Measurements from ENCODE around the gene ALS2CL.

The ALS2CL gene

GRCh38 chr3:46703013-46703520, 9.6 kb upstream of the ALS2CL start:
- no peak for DNase-seq (ENCODE audit: low read depth, low spot score)

GRCh38 chr3:46702246-46703012, 8.9 kb upstream of the ALS2CL start:
- DNase-seq (ENCODE audit: low read depth, low spot score) = no peak

GRCh38 chr3:46701181-46701939, 7.9 kb upstream of the ALS2CL start, which contains the start of gene TMIE:
Gene TMIE, plus strand, starts transcription at chr3:46701392. Its CDS starts 96 bp downstream, at chr3:46701488.
- no peak for DNase-seq (ENCODE audit: low read depth, low spot score)

- DNase-seq (ENCODE audit: low read depth, low spot score) = no peak
Observed at GRCh38 chr3:46700772-46701171, 7.3 kb upstream of the ALS2CL start.

GRCh38 chr3:46699676-46700523, 6.4 kb upstream of the ALS2CL start:
- no peak for DNase-seq (ENCODE audit: low read depth, low spot score)

- no peak for DNase-seq (ENCODE audit: low read depth, low spot score)
Observed at GRCh38 chr3:46695962-46696894, 2.7 kb upstream of the ALS2CL start.

- DNase-seq (ENCODE audit: low read depth, low spot score) = no peak
Observed at GRCh38 chr3:46695177-46695961, 1.9 kb upstream of the ALS2CL start.

- no peak for DNase-seq (ENCODE audit: low read depth, low spot score)
Observed at GRCh38 chr3:46694520-46694919, 1.0 kb upstream of the ALS2CL start.

- DNase-seq (ENCODE audit: low read depth, low spot score) = no peak
Observed at GRCh38 chr3:46693892-46694226, 380 bp upstream of the ALS2CL start.

- DNase-seq (ENCODE audit: low read depth, low spot score) = no peak
Observed at GRCh38 chr3:46692566-46692990, 901 bp downstream of the ALS2CL start.

GRCh38 chr3:46690798-46691197, 2.7 kb downstream of the ALS2CL start:
- no peak for DNase-seq (ENCODE audit: low read depth, low spot score)

GRCh38 chr3:46685446-46685845, 8.0 kb downstream of the ALS2CL start:
- no peak for DNase-seq (ENCODE audit: low read depth, low spot score)

GRCh38 chr3:46684891-46685290, 8.6 kb downstream of the ALS2CL start:
- no peak for DNase-seq (ENCODE audit: low read depth, low spot score)

GRCh38 chr3:46682974-46683373, 10.5 kb downstream of the ALS2CL start:
- no peak for DNase-seq (ENCODE audit: low read depth, low spot score)

- no peak for DNase-seq (ENCODE audit: low read depth, low spot score)
Observed at GRCh38 chr3:46681856-46682540, 11.5 kb downstream of the ALS2CL start.

- no peak for DNase-seq (ENCODE audit: low read depth, low spot score)
Observed at GRCh38 chr3:46681387-46681786, 12.1 kb downstream of the ALS2CL start.

- no peak for DNase-seq (ENCODE audit: low read depth, low spot score)
Observed at GRCh38 chr3:46680298-46680826, 13.1 kb downstream of the ALS2CL start.

- DNase-seq (ENCODE audit: low read depth, low spot score) = no peak
Observed at GRCh38 chr3:46679681-46680080, 13.8 kb downstream of the ALS2CL start.

GRCh38 chr3:46678280-46678679, 15.2 kb downstream of the ALS2CL start:
- DNase-seq (ENCODE audit: low read depth, low spot score) = no peak
